HepG2 (cell line): ENCODE results near the gene STYXL1. TPM values are rescaled to one million over a fixed set of nuclear protein-coding genes. Genes with fewer than 3 reads are reported as not detected.
A peak's percentile ranks its signal among the peaks of the same experiment; 100 is the strongest.

Source experiments
- ATAC-seq: fragments of 200-7000 bp; cut with Tn5 transposase; 3 replicates; pipeline ENCODE4 v1.9.1; 2020; ENCODE audit warnings: mild to moderate bottlenecking, moderate library complexity
- BruUV-seq: library from RNA; stranded (reverse); fragments of 400-500 nt; replicated peaks from 2 replicates; lab custom pipeline; 2021; lab: Mats Ljungman, UMichigan
- CTCF ChIA-PET: fragments of 300-600 bp; formaldehyde crosslinking; extraction: SDS; loops from one replicate; lab custom pipeline; 2021; ENCODE audit warnings: low total read pairs, inconsistent platforms, low intra/inter-chr PET ratio; lab: Yijun Ruan, JAX
- POLR2A ChIA-PET: fragments of 350-600 bp; sonication (Branson Sonifier 250); formaldehyde crosslinking; loops from one replicate; lab custom pipeline; 2020; ENCODE audit warnings: antibody characterized with exemption, inconsistent platforms; lab: Yijun Ruan, JAX
- DNase-seq: peaks from one replicate; pipeline ENCODE4 v3.0.0-alpha.2; 2015; ENCODE audit warnings: low spot score
- FAIRE-seq: peaks from 3 replicates; lab custom pipeline; 2011; peaks lifted over from hg19 to GRCh38; lab: Jason Lieb, UNC
- H2AFZ ChIP-seq: one replicate; pipeline ENCODE4 v1.6.1; 2011; ENCODE audit warnings: low read length, inconsistent platforms
- H3K27ac ChIP-seq: fragments of 300-600 bp; 3 replicates; pipeline ENCODE4 v1.8.0; 2011; ENCODE audit warnings: mixed run types, mild to moderate bottlenecking, mixed read lengths, low read length, inconsistent platforms; ENCODE audit not compliant: insufficient read depth; ENCODE audit errors: extremely low read length
- H3K27me3 ChIP-seq, 2 experiments: fragments of 200-600 bp in 1 of 2; 2 replicates in 1 of 2; 3 replicates in 1 of 2; pipeline versions ENCODE4 v1.6.0 to v1.8.0; 2011; ENCODE audit warnings: low read length in 2 of 2, mild to moderate bottlenecking in 2 of 2, moderate library complexity in 2 of 2, inconsistent platforms in 1 of 2; ENCODE audit not compliant: insufficient read depth in 2 of 2, control insufficient read depth in 1 of 2
- H3K36me3 ChIP-seq, 2 experiments: fragments of 200-600 bp in 1 of 2; replicated peaks in 1 of 2; 2 replicates in 1 of 2; 3 replicates in 1 of 2; pipeline versions ENCODE4 v1.5.1 to v1.8.0; 2011; ENCODE audit warnings: low read length in 2 of 2, inconsistent platforms in 1 of 2; ENCODE audit not compliant: insufficient read depth in 2 of 2, control insufficient read depth in 1 of 2
- H3K4me1 ChIP-seq: 2 replicates; pipeline ENCODE4 v1.5.1; 2012; ENCODE audit warnings: low read length, inconsistent platforms; ENCODE audit not compliant: insufficient read depth
- H3K4me2 ChIP-seq: 2 replicates; pipeline ENCODE4 v1.6.0; 2011; ENCODE audit warnings: low read depth, low read length, inconsistent platforms
- H3K4me3 ChIP-seq, 3 experiments: fragments of 200-600 bp in 1 of 3; sonication (generic), shearing (Covaris generic) in 1 of 3; replicated peaks in 1 of 3; 2 replicates each; pipeline ENCODE4 v1.5.1; 2011 to 2016; ENCODE audit warnings: low read length in 3 of 3, inconsistent platforms in 2 of 3, low read depth in 2 of 3, mild to moderate bottlenecking in 2 of 3, control low read depth in 1 of 3, mixed read lengths in 1 of 3; ENCODE audit not compliant: insufficient read depth in 1 of 3
- H3K79me2 ChIP-seq: one replicate; pipeline ENCODE4 v1.6.1; 2011; ENCODE audit warnings: low read length, inconsistent platforms; ENCODE audit not compliant: insufficient read depth
- H3K9ac ChIP-seq: 2 replicates; pipeline ENCODE4 v1.6.0; 2011; ENCODE audit warnings: mild to moderate bottlenecking, low read depth, low read length, inconsistent platforms; ENCODE audit not compliant: insufficient read depth
- H3K9me3 ChIP-seq: 2 replicates; pipeline ENCODE4 v1.5.1; 2012; ENCODE audit warnings: mild to moderate bottlenecking, low read length
- H4K20me1 ChIP-seq: 2 replicates; pipeline ENCODE4 v1.6.0; 2011; ENCODE audit warnings: inconsistent platforms, mild to moderate bottlenecking, low read length, moderate library complexity; ENCODE audit not compliant: insufficient read depth
- AGO2 ChIP-seq: fragments of 200-400 bp; formaldehyde crosslinking; optimal IDR thresholded peaks from 2 replicates; pipeline ENCODE3; 2017; ENCODE audit warnings: mild to moderate bottlenecking, low read depth, low read length, moderate library complexity
- DNMT1 ChIP-seq: sonication (generic); formaldehyde crosslinking; IDR thresholded peaks from 2 replicates; pipeline ENCODE4 v1.5.1; 2020; ENCODE audit warnings: mild to moderate bottlenecking, missing genetic modification reagents
- HNRNPL ChIP-seq: fragments of 200-400 bp; formaldehyde crosslinking; IDR thresholded peaks from 2 replicates; pipeline ENCODE4 v1.6.1; 2017; ENCODE audit warnings: mild to moderate bottlenecking, low read depth, low read length
- KDM2A ChIP-seq: sonication (generic); formaldehyde crosslinking; IDR thresholded peaks from 2 replicates; pipeline ENCODE4 v1.4.0; 2020; ENCODE audit warnings: low read depth, missing genetic modification reagents, borderline replicate concordance
- ONECUT2 ChIP-seq: sonication (generic); formaldehyde crosslinking; IDR thresholded peaks from 2 replicates; pipeline ENCODE4 v1.4.0; 2020; ENCODE audit warnings: missing genetic modification reagents
- PAF1 ChIP-seq: IDR thresholded peaks from 2 replicates; pipeline ENCODE4 v1.6.1; 2016; ENCODE audit warnings: missing genetic modification reagents, missing compliant biosample characterization
- POLR2AphosphoS5 ChIP-seq: IDR thresholded peaks from 2 replicates; pipeline ENCODE4 v1.6.1; 2012; ENCODE audit warnings: low read depth, low read length
- POLR2G ChIP-seq: fragments of 200-400 bp; formaldehyde crosslinking; IDR thresholded peaks from 2 replicates; pipeline ENCODE4 v1.6.1; 2018; ENCODE audit warnings: mild to moderate bottlenecking, low read depth, low read length, moderate library complexity
- RBM22 ChIP-seq: fragments of 200-400 bp; formaldehyde crosslinking; optimal IDR thresholded peaks from 2 replicates; pipeline ENCODE3; 2017; ENCODE audit warnings: mild to moderate bottlenecking, low read length, moderate library complexity
- RFX3 ChIP-seq: IDR thresholded peaks from 2 replicates; pipeline ENCODE4 v1.6.1; 2016; ENCODE audit warnings: missing biosample characterization, missing genetic modification reagents
- SALL1 ChIP-seq: sonication (generic); formaldehyde crosslinking; IDR thresholded peaks from 2 replicates; pipeline ENCODE4 v1.8.0; 2022; ENCODE audit warnings: mild to moderate bottlenecking, missing genetic modification reagents
- SP4 ChIP-seq: sonication (generic); formaldehyde crosslinking; IDR thresholded peaks from 2 replicates; pipeline ENCODE4 v1.8.1; 2023; ENCODE audit warnings: mild to moderate bottlenecking, missing genetic modification reagents
- SSRP1 ChIP-seq: IDR thresholded peaks from 2 replicates; pipeline ENCODE4 v1.6.1; 2016; ENCODE audit warnings: control low read depth
- UBTF ChIP-seq: sonication (generic); formaldehyde crosslinking; IDR thresholded peaks from 2 replicates; pipeline ENCODE4 v1.4.0; 2020; ENCODE audit warnings: mild to moderate bottlenecking, missing genetic modification reagents
- ZBTB38 ChIP-seq: sonication (generic); formaldehyde crosslinking; IDR thresholded peaks from 2 replicates; pipeline ENCODE4 v1.5.1; 2020; ENCODE audit warnings: mild to moderate bottlenecking, missing genetic modification reagents
- ZC3H13 ChIP-seq: sonication (generic); formaldehyde crosslinking; IDR thresholded peaks from 2 replicates; pipeline ENCODE4 v1.8.1; 2023; ENCODE audit warnings: mild to moderate bottlenecking, missing genetic modification reagents, moderate library complexity
- ZFP91 ChIP-seq: sonication (generic); formaldehyde crosslinking; IDR thresholded peaks from 2 replicates; pipeline ENCODE4 v1.9.0; 2022; ENCODE audit warnings: missing genetic modification reagents, mild to moderate bottlenecking, borderline replicate concordance
- ZNF121 ChIP-seq: sonication (generic); formaldehyde crosslinking; IDR thresholded peaks from 2 replicates; pipeline ENCODE4 v1.5.0; 2020; ENCODE audit warnings: mild to moderate bottlenecking, missing genetic modification reagents
- ZNF253 ChIP-seq: sonication (generic); formaldehyde crosslinking; IDR thresholded peaks from 2 replicates; pipeline ENCODE4 v1.8.0; 2022; ENCODE audit warnings: mild to moderate bottlenecking, missing genetic modification reagents, borderline replicate concordance
- ZNF546 ChIP-seq: sonication (generic); formaldehyde crosslinking; conservative IDR thresholded peaks from 2 replicates; pipeline ENCODE4 v1.8.1; 2023; ENCODE audit warnings: mild to moderate bottlenecking, missing genetic modification reagents
- ZNF792 ChIP-seq: IDR thresholded peaks from 2 replicates; pipeline ENCODE4 v1.6.1; 2016
- WGBS: methylation state at CpG from one replicate; pipeline ENCODE4 v1.1.6; 2017; ENCODE audit warnings: low lambda C conversion rate; 5-methylcytosine and 5-hydroxymethylcytosine counted together
- in situ Hi-C: cut with HindIII; loops from 2 replicates; pipeline ENCODE4 v1.10.0; 2017; ENCODE audit warnings: low pct_unique_long_range_greater_than_20kb; ENCODE audit not compliant: extremely low pct_ligation_motif_present
- intact Hi-C: fragments of 100-400 bp; cut with micrococcal nuclease; formaldehyde crosslinking; loops from one replicate; pipeline ENCODE4 v1.10.0; 2022; ENCODE audit not compliant: unreplicated experiment
- polyA plus RNA-seq, 8 experiments: library from polyadenylated mRNA; depleted of rRNA in 3 of 8; stranded (reverse) in 7 of 8; unstranded in 1 of 8; fragments of >200 nt; fragmentation: Illumina TruSeq in 4 of 8; extraction: Trizol in 4 of 8; gene quantifications; 2 replicates each; pipeline versions ENCODE4 v1.2.1 to v1.2.3, GENCODE V29; 2011 to 2016; ENCODE audit warnings: low read depth in 4 of 8, missing spikeins in 1 of 8, mixed read lengths in 1 of 8; ENCODE audit not compliant: insufficient read depth in 1 of 8
- total RNA-seq, 5 experiments: library from RNA; depleted of rRNA; stranded (reverse); fragments of >200 nt; fragmentation: Illumina TruSeq; extraction: Trizol; gene quantifications; 2 replicates each; pipeline ENCODE4 v1.2.3, GENCODE V29; 2016; ENCODE audit warnings: low read depth in 1 of 5

Gene STYXL1
- total and polyA plus RNA-seq, 2 of the 13 experiments (the other 11 are each of a cell fraction or from before 2014, with no cell fraction given) = 23.9 to 38.3 TPM

- Histone ChIP-seq H3K79me2 (no peaks in the 10 kb centered on the region), H3K4me1 (peaks cover 13% of the 10 kb centered on the region), H3K4me3 (no peak overlapping the region), H4K20me1 (peaks cover 4% of the 10 kb centered on the region; the same call in 1 of the 2 replicates), H3K9ac (no peak overlapping the region), H3K27me3 (no peaks in the 10 kb centered on the region), H2AFZ (no peak overlapping the region), H3K27ac (no peak overlapping the region), H3K4me2 (no peak overlapping the region), H3K36me3 (peaks cover 33 to 56% of the 10 kb centered on the region in 2 experiments; a peak in 4 of 5 replicates), H3K9me3 (no peaks in the 10 kb centered on the region)
- in situ Hi-C loops (no loop called here), intact Hi-C loops (no loop called here)
- WGBS = 96% methylated on average over 24 of the region's 32 CpGs
- ChIA-PET POLR2A (interaction anchor here (1.5 kb wide), 1 partner anchor 71 kb away, joined by 3 read pairs; no protein-coding TSS in a partner anchor), CTCF (no interaction called here)
- DNase-seq (no peak), ATAC-seq (peak; percentile 5; the same call in 2 of the 3 replicates), FAIRE-seq (no peak)
- no peak for TF ChIP-seq ZNF121 (CRISPR knock-in tag)
- 0 out of 2 replicates have a peak, but pooled peaks have one; percentile 10 for TF ChIP-seq POLR2AphosphoS5
- peak; percentile 9; the same call in 1 of the 2 replicates for TF ChIP-seq SALL1 (CRISPR knock-in tag)
- no peak for TF ChIP-seq ZNF792 (CRISPR knock-in tag)
- no peak for TF ChIP-seq DNMT1 (CRISPR knock-in tag)
- no peak for TF ChIP-seq SP4 (CRISPR knock-in tag)
- no peak for TF ChIP-seq RFX3 (CRISPR knock-in tag)
- TF ChIP-seq ZC3H13 (CRISPR knock-in tag) = peak; percentile 22; the same call in 1 of the 2 replicates
- TF ChIP-seq RBM22 = peak; percentile 12
- 0 out of 2 replicates have a peak, but pooled peaks have one; percentile 14 for TF ChIP-seq KDM2A (CRISPR knock-in tag)
- peak; percentile 92 for TF ChIP-seq AGO2
- TF ChIP-seq POLR2G = peak; percentile 49
- TF ChIP-seq PAF1 (CRISPR knock-in tag) = peak; percentile 88; the same call in 1 of the 2 replicates
- TF ChIP-seq ZNF546 (CRISPR knock-in tag) = no peak
- peak; percentile 19; the same call in 1 of the 2 replicates for TF ChIP-seq ZFP91
- 0 out of 2 replicates have a peak, but pooled peaks have one; percentile 21 for TF ChIP-seq HNRNPL
- TF ChIP-seq SSRP1 (CRISPR knock-in tag) = peak; percentile 82
- peak; percentile 30; the same call in 1 of the 2 replicates for TF ChIP-seq ZBTB38 (CRISPR knock-in tag)
- no peak for TF ChIP-seq ZNF253 (CRISPR knock-in tag)
- no peak for TF ChIP-seq ONECUT2 (CRISPR knock-in tag)
- 0 out of 2 replicates have a peak, but pooled peaks have one; percentile 10 for TF ChIP-seq UBTF (CRISPR knock-in tag)
- BruUV-seq = TSS peak; percentile 36
Observed at GRCh38 chr7:75987026-75987804, 60.6 kb downstream of the STYXL1 start.
